Hepatocyte (in vitro differentiated cells): ENCODE measurements around the gene FTSJ1. TPM values are rescaled to one million over a fixed set of nuclear protein-coding genes. Genes with fewer than 3 reads are reported as not detected.

Experiments used
- DNase-seq: peaks from one replicate; pipeline ENCODE4 v3.0.0-alpha.2; 2016; ENCODE audit warnings: low spot score
- H2AFZ ChIP-seq: fragments of 200-600 bp; sonication (generic); 2 replicates; pipeline ENCODE4 v1.6.0; 2016; ENCODE audit warnings: antibody characterized with exemption, mild to moderate bottlenecking
- H3K27ac ChIP-seq: fragments of 200-600 bp; sonication (generic); 2 replicates; pipeline ENCODE4 v1.5.1; 2016; ENCODE audit warnings: mild to moderate bottlenecking
- H3K27me3 ChIP-seq: fragments of 200-600 bp; sonication (generic); 2 replicates; pipeline ENCODE4 v1.6.1; 2016
- H3K36me3 ChIP-seq: fragments of 200-600 bp; sonication (generic); replicated peaks from 2 replicates; pipeline ENCODE4 v1.5.1; 2016; ENCODE audit warnings: low read depth; ENCODE audit not compliant: insufficient read depth
- H3K4me1 ChIP-seq: fragments of 200-600 bp; sonication (generic); 2 replicates; pipeline ENCODE4 v1.5.1; 2016; ENCODE audit warnings: mild to moderate bottlenecking, moderate library complexity; ENCODE audit not compliant: insufficient read depth
- H3K4me2 ChIP-seq: fragments of 200-600 bp; sonication (generic); 2 replicates; pipeline ENCODE4 v1.6.0; 2016
- H3K4me3 ChIP-seq: fragments of 200-600 bp; sonication (generic); 2 replicates; pipeline ENCODE4 v1.5.1; 2016; ENCODE audit warnings: mild to moderate bottlenecking
- H3K79me2 ChIP-seq: fragments of 200-600 bp; sonication (generic); 2 replicates; pipeline ENCODE4 v1.6.0; 2017; ENCODE audit warnings: mild to moderate bottlenecking
- H3K9me2 ChIP-seq: fragments of 200-600 bp; sonication (generic); replicated peaks from 2 replicates; pipeline ENCODE4 v1.6.0; 2017; ENCODE audit warnings: mild to moderate bottlenecking; ENCODE audit not compliant: insufficient read depth
- H3K9me3 ChIP-seq: fragments of 200-600 bp; sonication (generic); 2 replicates; pipeline ENCODE4 v1.5.1; 2016; ENCODE audit warnings: low read depth, mild to moderate bottlenecking
- H4K20me1 ChIP-seq: fragments of 200-600 bp; sonication (generic); 2 replicates; pipeline ENCODE4 v1.6.0; 2016; ENCODE audit warnings: mild to moderate bottlenecking; ENCODE audit not compliant: insufficient read depth, poor library complexity, severe bottlenecking
- EZH2 ChIP-seq: fragments of 200-600 bp; sonication (generic); IDR thresholded peaks from 2 replicates; pipeline ENCODE4 v1.6.1; 2016; ENCODE audit warnings: antibody characterized with exemption, mild to moderate bottlenecking, borderline replicate concordance
- EZH2phosphoT487 ChIP-seq: fragments of 200-600 bp; sonication (generic); IDR thresholded peaks from one replicate; pipeline ENCODE4 v1.6.1; 2018; ENCODE audit warnings: antibody characterized with exemption, mild to moderate bottlenecking, low read depth, moderate library complexity; ENCODE audit not compliant: unreplicated experiment, severe bottlenecking
- WGBS: methylation state at CpG from one replicate; pipeline ENCODE4 v1.1.6; 2016; ENCODE audit warnings: low lambda C conversion rate; ENCODE audit errors: missing lambda C conversion rate; 5-methylcytosine and 5-hydroxymethylcytosine counted together
- polyA plus RNA-seq: library from polyadenylated mRNA; unstranded; fragments of >200 nt; fragmentation: Nextera tagmentation; extraction: Ambion mirVana; gene quantifications from 2 replicates; pipeline ENCODE4 v1.2.1, GENCODE V29; 2016
- total RNA-seq: library from RNA; depleted of rRNA; stranded (reverse); fragments of >200 nt; gene quantifications from 2 replicates; pipeline ENCODE4 v1.2.3, GENCODE V29; 2014
- TF ChIP-seq, protein P1 (sequence below): fragments of 200-600 bp; sonication (generic); IDR thresholded peaks from 2 replicates; pipeline ENCODE4 v1.5.1; 2016; ENCODE audit warnings: antibody characterized with exemption, mild to moderate bottlenecking; ENCODE audit not compliant: poor library complexity

Gene FTSJ1
- total and polyA plus RNA-seq, 2 experiments from 2014 or later: 38.4 to 43.8 TPM

DNA sequence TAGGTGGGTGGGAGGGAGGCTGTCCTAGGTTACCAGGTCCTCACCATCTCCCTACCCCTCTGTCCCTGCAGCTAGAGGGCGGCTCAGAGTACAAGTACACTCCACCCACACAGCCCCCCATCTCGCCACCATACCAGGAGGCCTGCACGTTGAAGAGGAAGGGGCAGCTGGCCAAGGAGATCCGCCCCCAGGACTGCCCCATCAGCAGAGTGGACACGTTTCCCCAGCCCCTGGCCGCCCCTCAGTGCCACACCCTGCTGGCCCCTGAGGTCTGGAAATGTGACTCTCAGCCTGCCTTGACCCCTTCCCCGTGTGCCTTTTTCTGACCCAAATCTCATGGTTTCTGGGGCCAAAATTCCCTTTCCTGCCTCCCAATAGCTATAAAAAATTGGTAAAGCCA, 6.5 kb downstream of the FTSJ1 start:
- DNase-seq: no peak
- 66% methylated on average over 7 of the region's 7 CpGs for WGBS
- H2AFZ ChIP-seq: no peak overlapping the region
- no peaks in the 10 kb centered on the region for H3K9me2 ChIP-seq
- H3K4me2 ChIP-seq: no peak overlapping the region
- H3K4me3 ChIP-seq: no peak overlapping the region
- no peak for TF ChIP-seq EZH2phosphoT487
- TF ChIP-seq, protein P1, sequence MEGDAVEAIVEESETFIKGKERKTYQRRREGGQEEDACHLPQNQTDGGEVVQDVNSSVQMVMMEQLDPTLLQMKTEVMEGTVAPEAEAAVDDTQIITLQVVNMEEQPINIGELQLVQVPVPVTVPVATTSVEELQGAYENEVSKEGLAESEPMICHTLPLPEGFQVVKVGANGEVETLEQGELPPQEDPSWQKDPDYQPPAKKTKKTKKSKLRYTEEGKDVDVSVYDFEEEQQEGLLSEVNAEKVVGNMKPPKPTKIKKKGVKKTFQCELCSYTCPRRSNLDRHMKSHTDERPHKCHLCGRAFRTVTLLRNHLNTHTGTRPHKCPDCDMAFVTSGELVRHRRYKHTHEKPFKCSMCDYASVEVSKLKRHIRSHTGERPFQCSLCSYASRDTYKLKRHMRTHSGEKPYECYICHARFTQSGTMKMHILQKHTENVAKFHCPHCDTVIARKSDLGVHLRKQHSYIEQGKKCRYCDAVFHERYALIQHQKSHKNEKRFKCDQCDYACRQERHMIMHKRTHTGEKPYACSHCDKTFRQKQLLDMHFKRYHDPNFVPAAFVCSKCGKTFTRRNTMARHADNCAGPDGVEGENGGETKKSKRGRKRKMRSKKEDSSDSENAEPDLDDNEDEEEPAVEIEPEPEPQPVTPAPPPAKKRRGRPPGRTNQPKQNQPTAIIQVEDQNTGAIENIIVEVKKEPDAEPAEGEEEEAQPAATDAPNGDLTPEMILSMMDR: no peak
- TF ChIP-seq EZH2: no peak
- no peaks in the 10 kb centered on the region for H3K36me3 ChIP-seq
- H3K27me3 ChIP-seq: no peaks in the 10 kb centered on the region
- H4K20me1 ChIP-seq: no peaks in the 10 kb centered on the region
- H3K79me2 ChIP-seq: no peaks in the 10 kb centered on the region
- no peak overlapping the region for H3K27ac ChIP-seq
- H3K9me3 ChIP-seq: no peaks in the 10 kb centered on the region
- H3K4me1 ChIP-seq: no peaks in the 10 kb centered on the region

DNA sequence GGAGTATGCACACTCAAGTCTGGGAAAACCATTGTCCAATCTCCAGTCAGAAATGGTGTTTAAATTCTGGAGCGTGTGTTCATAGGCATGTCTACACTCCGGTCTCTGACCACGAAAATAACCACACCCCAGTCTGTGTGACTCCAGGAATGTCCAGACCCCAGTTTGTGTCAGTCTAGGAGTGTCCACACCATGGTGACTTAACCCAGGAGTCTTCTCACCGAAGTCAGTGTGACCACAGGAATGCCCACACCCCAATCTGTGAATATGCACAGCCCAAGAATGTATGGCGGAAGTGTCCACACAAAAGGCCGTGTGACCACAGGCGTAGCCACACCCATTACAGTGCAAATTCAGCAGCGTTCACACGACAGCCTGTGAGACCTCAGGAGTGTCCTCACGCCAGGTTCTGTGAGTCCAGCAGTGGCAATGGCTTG, 11.4 kb downstream of the FTSJ1 start:
- no peak for DNase-seq
- Histone ChIP-seq H3K9me3 (no peaks in the 10 kb centered on the region), H3K4me2 (no peak overlapping the region), H2AFZ (no peak overlapping the region), H3K27me3 (no peaks in the 10 kb centered on the region), H3K4me3 (no peak overlapping the region), H4K20me1 (no peaks in the 10 kb centered on the region), H3K36me3 (no peaks in the 10 kb centered on the region), H3K27ac (peak overlapping the region; percentile 51), H3K79me2 (no peaks in the 10 kb centered on the region), H3K4me1 (no peaks in the 10 kb centered on the region), H3K9me2 (no peaks in the 10 kb centered on the region)
- 76% methylated on average over 10 of the region's 10 CpGs for WGBS
- no peak for TF ChIP-seq EZH2phosphoT487
- TF ChIP-seq, protein P1: no peak
- TF ChIP-seq EZH2: no peak

DNA sequence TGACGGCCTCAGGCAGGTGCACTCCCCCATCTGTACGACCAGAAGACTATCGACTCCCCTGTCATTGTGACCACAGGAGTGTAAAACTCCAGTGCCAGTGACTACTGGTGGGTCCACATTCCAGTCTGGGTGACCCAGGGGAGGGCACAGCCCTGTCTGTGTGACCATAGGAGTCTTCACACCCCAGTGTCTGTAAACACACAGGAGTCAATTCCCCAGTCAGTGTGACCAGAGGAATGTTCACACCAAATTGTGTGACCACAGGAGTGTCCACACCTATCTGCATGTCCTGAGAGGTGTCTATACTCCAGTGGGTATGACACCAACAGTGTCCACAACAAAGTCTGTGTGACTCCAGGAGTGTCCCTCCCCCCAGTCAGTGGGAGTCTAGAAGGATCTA, 12.0 kb downstream of the FTSJ1 start:
- Histone ChIP-seq H3K27ac (peak overlapping the region; percentile 21), H3K27me3 (no peaks in the 10 kb centered on the region), H3K79me2 (no peaks in the 10 kb centered on the region), H3K9me2 (no peaks in the 10 kb centered on the region), H3K4me2 (no peak overlapping the region), H4K20me1 (no peaks in the 10 kb centered on the region), H2AFZ (no peak overlapping the region), H3K9me3 (no peaks in the 10 kb centered on the region), H3K4me1 (no peaks in the 10 kb centered on the region), H3K4me3 (no peak overlapping the region), H3K36me3 (no peaks in the 10 kb centered on the region)
- no peak for TF ChIP-seq EZH2phosphoT487
- TF ChIP-seq, protein P1: no peak
- no peak for TF ChIP-seq EZH2
- WGBS: 75% methylated on average over 3 of the region's 3 CpGs
- DNase-seq: no peak

DNA sequence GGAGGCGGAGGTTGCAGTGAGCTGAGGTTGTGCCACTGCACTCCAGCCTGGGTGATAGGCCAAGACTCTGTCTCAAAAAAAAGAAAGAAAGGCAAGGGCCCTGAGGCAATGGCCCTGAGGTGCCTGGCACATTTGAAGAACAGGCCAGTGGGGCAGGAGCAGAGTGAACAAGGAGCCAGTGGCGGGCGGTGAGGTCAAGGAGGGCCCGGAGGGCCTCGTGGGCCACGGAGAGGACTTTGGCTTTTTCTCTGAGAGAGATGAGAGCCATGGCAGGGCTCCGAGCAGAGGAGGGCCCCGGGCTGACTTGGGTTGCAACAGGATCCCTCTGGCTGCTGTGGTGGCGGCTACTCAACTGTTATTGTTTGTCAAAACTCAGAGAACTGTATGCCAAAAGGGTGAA, 13.3 kb downstream of the FTSJ1 start:
- H3K4me1 ChIP-seq: no peaks in the 10 kb centered on the region
- H3K36me3 ChIP-seq: no peaks in the 10 kb centered on the region
- TF ChIP-seq EZH2 (no peak), EZH2phosphoT487 (no peak)
- TF ChIP-seq, protein P1: no peak
- WGBS: 81% methylated on average over 9 of the region's 9 CpGs
- DNase-seq: no peak
- H3K9me2 ChIP-seq: no peaks in the 10 kb centered on the region
- no peak overlapping the region for H2AFZ ChIP-seq
- no peak overlapping the region for H3K4me3 ChIP-seq
- no peaks in the 10 kb centered on the region for H4K20me1 ChIP-seq
- no peaks in the 10 kb centered on the region for H3K9me3 ChIP-seq
- H3K27me3 ChIP-seq: no peaks in the 10 kb centered on the region
- H3K79me2 ChIP-seq: no peaks in the 10 kb centered on the region
- H3K27ac ChIP-seq: no peak overlapping the region
- H3K4me2 ChIP-seq: no peak overlapping the region
